ENCODE results near the gene MYBBP1A. TPM values are rescaled to one million over a fixed set of nuclear protein-coding genes. Genes with fewer than 3 reads are reported as not detected.
A peak's percentile ranks its signal among the peaks of the same experiment; 100 is the strongest.
"Not testable (repeated sequence)": the region's sequence is repeated elsewhere in the genome, so short reads cannot be mapped to it uniquely, and the experiment has no call there.

MYBBP1A gene
- polyA plus RNA-seq, 1 experiment = 24.1 TPM

GRCh38 chr17:4596636-4597380 is 41.6 kb upstream of the MYBBP1A start:
- no peak for TF ChIP-seq CTCF (IDR thresholded peaks at IDR 0.05; ENCODE audit: insufficient read depth, low read depth, low read length)
- ChIA-PET POLR2A (no interaction called here), CTCF (interaction anchor here (1.1 to 9.5 kb wide), 3 partner anchors 16 to 30 kb away, joined by 3 to 52 read pairs (median 3); no protein-coding TSS in a partner anchor)
- peaks cover 11% of the 10 kb centered on the region for H3K27me3 ChIP-seq (ENCODE audit: control insufficient read depth, insufficient read depth, low read length)
- no peaks in the 10 kb centered on the region for H3K36me3 ChIP-seq (ENCODE audit: control insufficient read depth, insufficient read depth, low read length)
- DNase-seq (ENCODE audit: low read depth) = no peak
- H3K4me3 ChIP-seq (ENCODE audit: low read depth, low read length) = no peak overlapping the region

- DNase-seq (ENCODE audit: low read depth); H3K36me3 ChIP-seq (ENCODE audit: control insufficient read depth, insufficient read depth, low read length); POLR2A ChIA-PET; H3K4me3 ChIP-seq (ENCODE audit: low read depth, low read length): not testable (repeated sequence)
- CTCF ChIA-PET = interaction anchor here (9.5 kb wide), 1 partner anchor 29 kb away, joined by 52 read pairs; no protein-coding TSS in a partner anchor
- peaks cover 14% of the 10 kb centered on the region for H3K27me3 ChIP-seq (ENCODE audit: control insufficient read depth, insufficient read depth, low read length)
Measured at GRCh38 chr17:4595685-4596342, 40.6 kb upstream of the MYBBP1A start.

- H3K27me3 ChIP-seq (ENCODE audit: control insufficient read depth, insufficient read depth, low read length) = peaks cover 13% of the 10 kb centered on the region
- DNase-seq (ENCODE audit: low read depth) = no peak
- CTCF ChIA-PET = interaction anchor here (9.5 kb wide), 1 partner anchor 29 kb away, joined by 52 read pairs; no protein-coding TSS in a partner anchor
- no peak overlapping the region for H3K4me3 ChIP-seq (ENCODE audit: low read depth, low read length)
- POLR2A ChIA-PET = no interaction called here
- H3K36me3 ChIP-seq (ENCODE audit: control insufficient read depth, insufficient read depth, low read length) = no peaks in the 10 kb centered on the region
- 0 out of 2 replicates have a peak, but pooled peaks have one; percentile 10 for TF ChIP-seq CTCF (IDR thresholded peaks at IDR 0.05; ENCODE audit: insufficient read depth, low read depth, low read length)
Measured at GRCh38 chr17:4594931-4595684, 39.9 kb upstream of the MYBBP1A start.

DNA sequence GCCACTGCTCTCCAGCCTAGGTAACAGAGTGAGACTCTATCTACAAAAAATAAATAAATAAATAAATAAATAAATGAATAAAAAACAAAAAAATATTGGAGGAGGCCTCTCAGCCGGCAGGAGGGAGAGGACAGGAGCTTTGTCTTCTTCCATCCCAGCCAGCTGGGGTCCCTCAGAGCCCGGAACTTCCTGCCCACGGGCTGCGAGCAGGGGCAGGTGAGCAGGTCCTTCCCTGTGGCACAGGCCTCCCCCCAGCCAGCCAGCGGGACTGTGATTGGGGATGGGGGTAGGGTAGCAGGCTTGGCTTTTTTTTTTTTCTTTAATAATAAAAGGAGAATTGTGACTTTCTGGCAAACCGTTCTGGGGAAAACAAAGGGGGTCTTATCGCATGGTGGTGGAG is 39.2 kb upstream of the MYBBP1A start:
- H3K27me3 ChIP-seq (ENCODE audit: control insufficient read depth, insufficient read depth, low read length) = peaks cover 9% of the 10 kb centered on the region
- no peaks in the 10 kb centered on the region for H3K36me3 ChIP-seq (ENCODE audit: control insufficient read depth, insufficient read depth, low read length)
- no peak for DNase-seq (ENCODE audit: low read depth)
- H3K4me3 ChIP-seq (ENCODE audit: low read depth, low read length) = no peak overlapping the region
- ChIA-PET POLR2A (no interaction called here), CTCF (no interaction called here)
- no peak for TF ChIP-seq CTCF (IDR thresholded peaks at IDR 0.05; ENCODE audit: insufficient read depth, low read depth, low read length)

DNA sequence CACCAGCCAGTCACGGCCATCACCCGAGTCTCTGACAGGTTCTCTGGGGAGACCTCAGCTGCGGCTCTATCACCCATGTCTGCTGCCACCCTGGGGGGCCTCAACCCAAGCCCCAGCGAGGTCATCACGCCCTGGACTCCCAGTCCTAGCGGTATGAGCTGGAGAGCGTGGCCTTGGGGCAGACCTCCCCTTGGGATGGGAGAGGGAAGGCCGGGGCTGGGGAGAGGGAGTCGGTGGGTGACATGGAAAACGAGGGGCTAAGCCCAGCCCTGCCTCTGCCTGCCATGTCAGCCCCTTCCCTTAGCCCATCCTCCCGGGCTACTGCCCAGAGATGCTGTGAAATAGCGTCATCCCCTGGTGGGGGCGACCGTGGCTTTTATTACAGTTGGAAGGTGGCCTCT is 37.8 kb upstream of the MYBBP1A start:
- TF ChIP-seq CTCF (IDR thresholded peaks at IDR 0.05; ENCODE audit: insufficient read depth, low read depth, low read length) = no peak
- ChIA-PET CTCF (interaction anchor here (1.0 kb wide), 1 partner anchor 18 kb away, joined by 3 read pairs; no protein-coding TSS in a partner anchor), POLR2A (no interaction called here)
- DNase-seq (ENCODE audit: low read depth) = no peak
- no peaks in the 10 kb centered on the region for H3K36me3 ChIP-seq (ENCODE audit: control insufficient read depth, insufficient read depth, low read length)
- peaks cover 10% of the 10 kb centered on the region for H3K27me3 ChIP-seq (ENCODE audit: control insufficient read depth, insufficient read depth, low read length)
- H3K4me3 ChIP-seq (ENCODE audit: low read depth, low read length) = no peak overlapping the region
